GM12801 (cell line): Measurements from ENCODE around the gene ZNF576.

ENCODE experiments used
- TF ChIP-seq, protein P1 (sequence below): IDR thresholded peaks from one replicate; pipeline ENCODE4 v1.5.1; 2011; ENCODE audit warnings: control low read depth; ENCODE audit not compliant: insufficient read length; ENCODE audit errors: extremely low read depth

Gene ZNF576

GRCh38 chr19:43581467-43581866, 14.9 kb upstream of the ZNF576 start:
- TF ChIP-seq, protein P1, sequence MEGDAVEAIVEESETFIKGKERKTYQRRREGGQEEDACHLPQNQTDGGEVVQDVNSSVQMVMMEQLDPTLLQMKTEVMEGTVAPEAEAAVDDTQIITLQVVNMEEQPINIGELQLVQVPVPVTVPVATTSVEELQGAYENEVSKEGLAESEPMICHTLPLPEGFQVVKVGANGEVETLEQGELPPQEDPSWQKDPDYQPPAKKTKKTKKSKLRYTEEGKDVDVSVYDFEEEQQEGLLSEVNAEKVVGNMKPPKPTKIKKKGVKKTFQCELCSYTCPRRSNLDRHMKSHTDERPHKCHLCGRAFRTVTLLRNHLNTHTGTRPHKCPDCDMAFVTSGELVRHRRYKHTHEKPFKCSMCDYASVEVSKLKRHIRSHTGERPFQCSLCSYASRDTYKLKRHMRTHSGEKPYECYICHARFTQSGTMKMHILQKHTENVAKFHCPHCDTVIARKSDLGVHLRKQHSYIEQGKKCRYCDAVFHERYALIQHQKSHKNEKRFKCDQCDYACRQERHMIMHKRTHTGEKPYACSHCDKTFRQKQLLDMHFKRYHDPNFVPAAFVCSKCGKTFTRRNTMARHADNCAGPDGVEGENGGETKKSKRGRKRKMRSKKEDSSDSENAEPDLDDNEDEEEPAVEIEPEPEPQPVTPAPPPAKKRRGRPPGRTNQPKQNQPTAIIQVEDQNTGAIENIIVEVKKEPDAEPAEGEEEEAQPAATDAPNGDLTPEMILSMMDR: no peak

GRCh38 chr19:43582495-43582894, 13.9 kb upstream of the ZNF576 start:
- TF ChIP-seq, protein P1: no peak

DNA sequence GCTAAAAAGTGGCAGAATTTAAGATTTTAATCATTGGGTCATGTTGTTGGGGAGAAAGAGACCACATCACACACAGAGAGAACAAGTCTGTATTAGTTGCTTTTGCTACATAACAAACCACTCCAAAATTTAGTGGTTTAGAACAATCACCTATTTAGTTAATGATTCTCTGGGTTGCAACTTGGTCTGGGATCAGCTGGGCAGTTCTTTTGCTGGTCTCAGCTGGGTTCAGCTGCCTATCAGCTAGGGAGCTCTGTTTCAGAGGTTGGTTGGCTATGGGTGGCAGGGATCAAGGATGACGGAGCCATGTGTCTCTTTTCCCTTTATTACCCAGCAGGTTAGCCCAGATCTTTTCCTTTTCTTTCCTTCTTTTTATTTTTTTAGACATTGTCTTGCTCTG, 11.9 kb upstream of the ZNF576 start:
- TF ChIP-seq, protein P1: no peak

GRCh38 chr19:43586346-43586745, 10.0 kb upstream of the ZNF576 start:
- TF ChIP-seq, protein P1: no peak

DNA sequence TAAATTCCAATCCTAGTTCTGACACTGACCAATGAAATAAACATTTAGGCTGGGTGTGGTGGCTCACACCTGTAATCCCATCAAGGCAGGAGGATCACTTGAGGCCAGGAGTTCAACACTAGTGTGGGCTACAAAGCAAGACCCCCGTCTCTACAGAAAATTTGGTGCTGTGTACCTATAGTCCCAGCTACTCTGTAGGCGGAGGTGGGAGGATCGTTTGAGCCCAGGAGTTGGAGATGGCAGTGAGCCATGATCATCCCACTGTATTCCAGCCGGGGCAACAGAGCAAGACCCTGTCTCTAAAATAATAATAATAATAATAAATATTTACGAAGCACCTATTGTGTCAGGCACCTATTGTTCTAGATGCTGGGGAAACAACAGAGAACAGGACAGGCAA, 7.1 kb upstream of the ZNF576 start:
- TF ChIP-seq, protein P1: no peak

DNA sequence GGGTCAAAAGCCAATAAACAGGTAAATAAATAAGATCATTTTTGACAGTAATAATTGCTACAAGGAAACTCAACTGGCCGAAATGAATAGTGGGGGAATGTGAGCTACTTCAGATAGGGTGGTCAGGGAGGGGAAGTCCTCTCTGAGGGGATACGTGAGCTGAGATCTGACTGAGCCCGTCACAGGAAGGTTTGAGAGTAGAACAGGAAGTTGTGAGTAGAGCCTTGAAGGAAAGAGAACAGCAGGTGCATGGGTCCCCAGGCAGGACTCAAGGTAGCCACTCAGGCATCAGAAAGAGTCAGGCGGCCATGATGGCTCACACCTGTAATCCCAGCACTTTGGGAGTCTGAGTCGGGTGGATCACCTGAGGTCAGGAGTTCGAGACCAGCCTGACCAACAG, 6.7 kb upstream of the ZNF576 start:
- TF ChIP-seq, protein P1: no peak

DNA sequence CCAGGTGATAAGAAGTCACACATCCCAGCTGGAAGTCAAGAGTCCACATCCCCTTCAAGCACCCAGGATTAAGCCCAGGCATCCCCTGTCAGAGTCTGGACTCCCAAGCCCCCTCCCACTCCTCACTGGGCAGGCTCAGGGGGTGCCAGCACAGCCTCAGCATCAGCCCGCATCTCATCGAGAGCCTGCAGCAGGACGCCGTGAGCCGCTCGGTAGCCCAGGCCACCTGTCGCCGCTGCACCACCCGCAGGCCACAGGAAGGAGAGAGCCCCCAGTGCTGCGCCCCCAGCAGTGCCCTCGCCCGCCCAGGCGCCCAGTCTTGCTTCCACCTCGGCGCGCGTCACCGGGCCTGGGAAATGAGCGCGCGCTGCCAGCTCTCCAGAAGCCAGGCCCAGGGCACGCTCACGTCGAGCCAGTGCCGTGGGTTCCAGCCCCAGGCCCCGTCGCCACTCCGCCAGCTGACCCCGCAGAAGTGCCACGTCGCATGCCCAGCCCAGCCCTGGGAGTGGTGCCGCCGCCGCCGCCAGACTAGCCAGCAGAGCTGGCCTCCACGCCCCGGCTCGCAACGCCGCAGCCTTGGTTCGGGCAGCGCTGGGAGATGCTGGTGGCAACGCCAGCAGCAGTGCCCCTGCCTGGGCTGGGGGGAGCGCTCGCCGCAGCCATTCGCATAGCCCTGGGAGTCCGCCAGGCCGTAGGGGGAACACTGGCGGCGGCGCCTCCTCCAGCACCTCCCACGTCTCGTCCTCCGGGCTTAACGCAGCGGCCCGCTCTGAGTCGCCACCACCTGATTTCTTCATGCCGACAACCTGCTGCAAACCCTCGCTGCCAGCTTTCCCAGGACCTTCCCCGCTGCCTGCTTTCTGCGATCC, 4.3 kb upstream of the ZNF576 start:
- TF ChIP-seq, protein P1: no peak
